GM19099 (cell line): Measurements from ENCODE around the gene CAPN13.

Source experiments
- POLR2A ChIP-seq: IDR thresholded peaks from 3 replicates; pipeline ENCODE4 v1.6.1; 2011; ENCODE audit warnings: low read depth; ENCODE audit not compliant: insufficient read length; ENCODE audit errors: extremely low read depth

CAPN13 gene

GRCh38 chr2:30693821-30694281, 113.4 kb downstream of the CAPN13 start:
- no peak for TF ChIP-seq POLR2A

DNA sequence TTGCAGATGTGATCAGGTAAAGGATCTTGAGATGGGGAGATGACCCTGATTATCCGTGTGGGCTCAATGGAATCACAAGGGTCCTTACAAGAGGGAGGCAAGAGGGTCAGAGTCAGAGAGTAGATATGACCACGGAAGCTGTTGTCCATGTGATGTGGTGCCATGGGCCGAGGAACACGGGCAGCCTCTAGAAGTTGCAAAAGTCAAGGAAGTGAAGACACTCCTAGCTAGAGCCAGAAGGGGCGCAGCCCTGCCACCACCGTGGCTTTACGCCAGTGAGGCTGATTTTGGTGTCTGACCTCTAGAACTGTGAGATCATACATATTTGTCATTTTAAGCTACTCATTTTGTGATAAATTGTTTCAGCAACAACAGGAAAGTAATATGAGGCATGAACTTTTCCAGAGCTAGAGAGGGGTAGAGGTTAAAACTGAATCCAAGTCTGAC, 114.4 kb downstream of the CAPN13 start:
- TF ChIP-seq POLR2A = no peak

- no peak for TF ChIP-seq POLR2A
Measured at GRCh38 chr2:30691948-30692828, 115.1 kb downstream of the CAPN13 start.

- no peak for TF ChIP-seq POLR2A
Measured at GRCh38 chr2:30691091-30691947, 115.9 kb downstream of the CAPN13 start.

DNA sequence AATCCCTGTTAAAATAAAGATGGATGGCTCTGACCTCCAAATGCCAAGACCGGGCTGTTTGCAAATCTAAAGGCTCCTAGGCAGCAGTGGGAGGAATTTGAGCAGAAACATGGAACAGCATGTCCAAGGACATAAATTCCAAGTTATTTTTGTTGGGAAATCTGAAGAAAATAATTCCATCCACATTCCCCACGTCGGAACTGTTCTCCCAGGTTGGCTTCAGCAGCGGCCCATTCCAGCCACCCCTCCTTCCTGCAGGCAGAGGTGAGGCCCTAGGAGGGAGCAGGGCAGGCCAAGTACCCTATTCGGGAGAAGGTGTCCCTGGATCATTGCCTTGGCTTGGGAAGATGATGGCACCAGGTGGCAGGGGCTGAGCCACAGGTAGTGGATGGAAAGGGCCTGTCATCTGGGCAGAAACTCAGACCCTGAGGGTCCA, 117.1 kb downstream of the CAPN13 start:
- no peak for TF ChIP-seq POLR2A

DNA sequence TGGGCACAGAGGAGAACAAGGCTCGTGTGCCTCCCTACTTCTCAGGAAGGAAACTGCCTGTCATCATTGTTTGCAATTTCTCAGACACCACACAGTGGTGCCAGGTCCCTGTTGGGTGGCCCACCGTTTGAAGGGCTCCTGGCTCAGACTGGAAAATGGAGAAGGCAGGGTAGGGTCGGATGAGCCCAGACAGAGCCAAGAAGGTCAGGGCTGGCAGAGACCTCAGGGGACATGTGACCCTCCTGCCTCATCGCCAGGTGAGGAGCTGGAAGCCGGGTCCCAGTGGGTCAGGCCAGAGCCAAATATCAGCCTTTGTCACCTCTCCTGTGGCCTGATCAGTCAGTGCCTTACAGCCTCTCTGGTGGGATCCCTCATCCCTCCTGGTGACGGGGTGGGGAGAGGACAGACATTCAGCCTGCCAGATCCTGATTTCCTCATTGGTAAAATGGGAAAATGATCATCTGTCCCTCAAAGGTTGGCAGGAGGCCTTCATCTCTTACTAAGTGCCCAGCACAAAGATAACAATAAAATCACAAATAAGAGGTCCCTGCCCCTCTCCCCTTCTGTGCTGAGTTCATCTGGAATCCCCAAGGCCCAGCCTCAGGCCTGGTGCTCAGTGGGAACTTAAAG, 117.6 kb downstream of the CAPN13 start:
- TF ChIP-seq POLR2A = no peak

DNA sequence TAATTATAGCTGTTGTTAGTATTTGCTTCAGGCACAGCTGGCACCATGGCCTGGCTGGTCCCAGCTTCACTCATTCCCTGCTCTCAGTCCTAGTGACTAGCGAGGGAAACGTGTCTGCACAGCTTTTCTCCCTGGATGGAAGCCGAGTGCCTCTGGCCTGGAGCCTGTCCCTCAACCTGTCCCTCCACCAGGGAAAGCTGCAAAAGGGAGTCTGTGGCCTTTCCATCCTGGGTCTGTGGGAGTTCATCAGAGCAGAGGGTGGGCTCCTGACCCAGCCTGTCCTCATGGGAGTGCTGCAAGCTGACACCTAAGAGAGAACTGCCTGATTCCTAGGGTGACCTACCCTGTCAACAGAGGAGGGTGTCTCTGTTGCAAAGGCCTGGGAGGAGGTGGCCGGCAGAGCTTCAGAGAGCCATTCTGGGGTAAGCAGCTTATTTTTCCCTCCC, 118.3 kb downstream of the CAPN13 start:
- no peak for TF ChIP-seq POLR2A

DNA sequence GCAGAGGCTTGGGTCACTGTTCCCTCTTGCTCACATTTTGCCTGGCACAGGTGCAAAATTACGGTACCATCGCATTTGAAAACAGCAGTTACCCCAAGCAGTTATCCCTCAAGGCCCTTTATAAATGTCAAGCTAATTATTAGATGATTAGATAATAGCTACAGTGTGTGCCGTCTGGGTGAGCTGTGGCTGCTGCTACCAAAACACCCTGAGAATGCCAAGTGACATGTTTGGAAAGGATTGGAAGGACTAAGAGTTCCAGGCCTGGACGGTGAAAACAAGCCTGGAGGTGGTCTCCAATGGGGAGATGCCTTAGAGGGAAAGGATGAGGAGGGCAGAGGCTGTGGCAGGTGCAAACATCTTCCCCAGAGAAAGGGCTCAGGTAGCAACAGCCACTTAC, 120.6 kb downstream of the CAPN13 start:
- TF ChIP-seq POLR2A = no peak

DNA sequence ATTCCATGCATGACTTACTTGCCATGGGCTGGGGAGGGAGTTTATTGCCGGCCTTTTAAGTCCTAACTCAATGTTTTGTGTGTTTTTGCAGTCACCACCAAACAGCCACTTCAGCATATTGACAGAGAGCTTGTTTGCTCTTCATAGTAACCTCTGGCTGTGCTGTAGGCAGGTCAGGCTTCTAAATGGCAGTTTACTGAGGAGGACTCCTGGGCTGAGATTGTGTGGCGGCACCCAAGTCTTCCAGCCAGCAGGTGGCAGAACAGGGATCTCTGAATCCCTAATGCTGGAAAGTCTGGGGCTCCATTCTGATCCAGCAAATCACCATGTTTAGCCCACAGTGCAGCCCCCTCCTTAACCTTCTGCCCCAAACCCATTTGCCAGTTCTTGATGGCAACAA, 121.2 kb downstream of the CAPN13 start:
- TF ChIP-seq POLR2A = no peak

DNA sequence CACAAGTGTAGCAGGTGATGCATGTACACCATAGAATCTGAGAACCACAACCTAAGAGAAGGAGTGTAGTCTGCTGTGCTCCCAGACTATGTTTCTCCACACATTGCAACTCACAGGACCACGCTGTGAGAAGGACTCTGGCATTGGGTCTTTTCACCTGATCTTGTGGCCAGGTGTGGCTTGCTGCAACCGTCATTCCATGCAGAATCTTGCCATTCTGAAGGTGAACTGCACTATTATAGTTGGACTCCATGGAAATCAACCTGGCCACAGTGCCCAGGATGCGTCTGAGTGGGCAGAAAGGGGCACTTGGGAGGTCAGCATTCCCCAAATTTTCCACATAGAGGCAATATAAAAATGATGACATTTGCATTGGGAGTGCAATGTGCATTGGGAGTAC, 122.2 kb downstream of the CAPN13 start:
- no peak for TF ChIP-seq POLR2A

DNA sequence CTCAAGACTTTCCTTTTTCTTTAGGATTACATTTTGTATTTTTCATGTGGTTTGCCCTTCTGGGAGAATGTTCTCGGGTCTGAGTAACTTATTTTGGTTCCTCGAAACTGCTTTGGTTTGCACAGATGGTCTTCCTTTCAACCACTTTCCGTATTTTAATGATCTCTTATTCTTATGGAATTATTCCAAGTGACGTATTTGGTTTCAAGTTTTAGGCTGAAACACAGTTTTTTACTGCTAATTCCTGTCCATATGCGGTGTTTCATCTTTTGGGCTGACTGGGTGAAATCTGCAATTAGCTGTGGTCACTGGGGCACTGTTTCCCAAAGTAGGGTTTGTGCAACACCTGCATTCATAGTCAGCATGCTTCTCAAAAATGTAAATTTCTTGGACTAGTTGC, 122.7 kb downstream of the CAPN13 start:
- no peak for TF ChIP-seq POLR2A

DNA sequence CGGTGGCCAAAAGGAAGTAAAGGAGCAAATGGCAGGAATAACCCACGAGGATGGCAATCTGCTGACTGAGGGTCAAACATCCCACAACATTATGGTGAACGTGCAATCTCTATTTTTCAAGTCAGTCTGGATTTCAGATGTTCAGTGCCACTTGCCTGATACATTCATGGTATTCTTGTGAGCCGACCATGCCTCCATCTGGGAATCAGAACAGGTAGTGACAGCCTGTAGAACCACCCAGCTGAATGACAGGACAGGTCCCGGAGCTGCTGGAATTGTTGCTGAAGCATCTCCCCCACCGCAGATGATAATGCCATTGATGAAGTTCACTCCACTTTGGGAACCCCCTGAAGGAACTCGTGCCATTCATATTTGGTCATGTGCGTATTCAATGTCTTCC, 123.2 kb downstream of the CAPN13 start:
- no peak for TF ChIP-seq POLR2A

GRCh38 chr2:30683236-30683956, 123.8 kb downstream of the CAPN13 start:
- TF ChIP-seq POLR2A = no peak

GRCh38 chr2:30681022-30681421, 126.2 kb downstream of the CAPN13 start:
- no peak for TF ChIP-seq POLR2A
